GM12875 (cell line): ENCODE results near the gene ABHD17C.
"Not testable (repeated sequence)": the region's sequence is repeated elsewhere in the genome, so short reads cannot be mapped to it uniquely, and the experiment has no call there.

Experiments
- H3K4me3 ChIP-seq: one replicate; pipeline ENCODE4 v1.5.1; 2011; ENCODE audit warnings: low read depth, low read length, control low read depth
- CTCF ChIP-seq: IDR thresholded peaks from 2 replicates; pipeline ENCODE4 v1.5.1; 2011; ENCODE audit warnings: low read depth, mild to moderate bottlenecking, control low read depth, inconsistent platforms, low read length, moderate library complexity, borderline replicate concordance; ENCODE audit not compliant: insufficient read depth

ABHD17C gene

GRCh38 chr15:80695099-80695910, at the start of gene ABHD17C:
ABHD17C (plus strand) TSS chr15:80695310; CDS start chr15:80695430, 120 bp downstream.
- no peak for TF ChIP-seq CTCF

GRCh38 chr15:80645494-80646065, 49.5 kb upstream of the ABHD17C start:
- H3K4me3 ChIP-seq = no peak overlapping the region
- TF ChIP-seq CTCF = no peak

More at GRCh38 chr15:80695099-80695910, at the start of gene ABHD17C:
- H3K4me3 ChIP-seq = peak within 1 kb of the TSS; percentile 59

GRCh38 chr15:80647424-80647823, 47.7 kb upstream of the ABHD17C start:
- H3K4me3 ChIP-seq = not testable (repeated sequence)

- TF ChIP-seq CTCF = no peak
- H3K4me3 ChIP-seq = no peak overlapping the region
Observed at GRCh38 chr15:80654299-80654698, 40.8 kb upstream of the ABHD17C start.

GRCh38 chr15:80659375-80659774, 35.7 kb upstream of the ABHD17C start:
- H3K4me3 ChIP-seq = no peak overlapping the region
- no peak for TF ChIP-seq CTCF

GRCh38 chr15:80660119-80660518, 35.0 kb upstream of the ABHD17C start:
- no peak for TF ChIP-seq CTCF

GRCh38 chr15:80662129-80662528, 33.0 kb upstream of the ABHD17C start:
- no peak overlapping the region for H3K4me3 ChIP-seq
- TF ChIP-seq CTCF = no peak

More at GRCh38 chr15:80660119-80660518, 35.0 kb upstream of the ABHD17C start:
- H3K4me3 ChIP-seq = no peak overlapping the region
